Activated CD8-positive, alpha-beta memory T cell treated with anti-CD3 and anti-CD28 coated beads for 48 hours (primary cell): ENCODE data around the gene RASSF7.
"Not testable (repeated sequence)": the region's sequence is repeated elsewhere in the genome, so short reads cannot be mapped to it uniquely, and the experiment has no call there.

Experiments used
- DNase-seq, 3 experiments: peaks; one replicate each; pipeline ENCODE4 v3.0.0-alpha.2; 2020; ENCODE audit warnings: low read depth in 2 of 3, low spot score in 2 of 3

The RASSF7 gene

DNA sequence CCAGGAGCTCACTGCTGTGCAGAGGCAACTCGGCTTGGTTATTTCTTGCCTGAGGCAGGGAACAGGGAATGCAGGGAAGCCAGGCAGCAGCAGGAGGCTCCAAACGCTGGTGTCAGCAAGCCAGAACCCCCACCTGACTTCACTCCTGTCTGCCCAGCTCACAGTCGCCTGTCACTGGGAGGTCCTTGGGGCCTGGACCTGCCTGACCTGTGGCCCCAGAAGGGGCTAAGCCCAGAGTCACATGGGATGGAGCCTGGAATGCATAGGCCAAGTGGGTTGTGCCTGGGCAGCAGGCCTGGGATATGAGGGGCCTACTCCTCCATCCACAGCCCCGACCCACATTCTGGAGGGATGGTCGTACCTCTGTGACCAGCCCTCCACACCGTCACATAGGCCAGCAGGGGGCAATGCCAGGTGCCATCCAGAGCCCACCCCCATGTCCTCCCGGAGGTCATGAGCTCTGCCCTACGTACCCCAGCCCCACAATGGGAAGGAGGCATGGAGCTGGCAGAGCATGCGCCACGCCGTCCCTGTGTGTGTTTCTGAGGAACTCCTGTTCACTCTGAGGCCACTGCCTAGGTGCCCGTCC lies 5.2 kb downstream of the RASSF7 start:
- DNase-seq: no peak

DNA sequence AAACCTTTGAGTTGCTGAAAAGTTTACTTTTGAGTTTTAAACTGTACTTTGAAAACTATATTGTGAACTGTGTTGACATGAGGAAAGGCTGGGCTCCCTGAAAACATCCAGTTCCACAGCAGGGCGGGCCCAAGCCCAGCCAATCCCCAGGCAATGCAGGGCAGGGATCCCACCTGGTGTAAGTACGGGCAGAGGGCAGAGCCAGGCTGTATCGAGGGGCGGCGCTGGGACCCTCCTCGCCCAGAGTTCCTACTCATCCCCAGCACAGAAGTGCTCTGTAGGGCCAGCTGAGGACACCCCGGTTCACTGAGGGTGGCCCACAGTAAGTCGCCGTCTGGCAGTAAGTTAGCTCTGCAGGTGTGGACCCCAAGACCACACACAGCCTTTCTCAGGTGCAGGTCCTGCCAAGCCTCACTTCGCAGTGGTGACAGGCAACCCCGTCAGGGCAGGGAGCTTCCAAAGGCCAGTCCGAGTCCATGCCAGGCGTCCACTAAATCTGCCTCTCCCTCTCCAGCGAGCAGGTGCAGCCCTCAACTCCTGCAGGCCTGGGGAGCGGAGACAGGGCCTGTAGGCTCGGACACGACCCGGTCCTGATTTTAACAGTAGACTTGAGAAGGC lies 6.3 kb downstream of the RASSF7 start:
- DNase-seq: no peak

DNA sequence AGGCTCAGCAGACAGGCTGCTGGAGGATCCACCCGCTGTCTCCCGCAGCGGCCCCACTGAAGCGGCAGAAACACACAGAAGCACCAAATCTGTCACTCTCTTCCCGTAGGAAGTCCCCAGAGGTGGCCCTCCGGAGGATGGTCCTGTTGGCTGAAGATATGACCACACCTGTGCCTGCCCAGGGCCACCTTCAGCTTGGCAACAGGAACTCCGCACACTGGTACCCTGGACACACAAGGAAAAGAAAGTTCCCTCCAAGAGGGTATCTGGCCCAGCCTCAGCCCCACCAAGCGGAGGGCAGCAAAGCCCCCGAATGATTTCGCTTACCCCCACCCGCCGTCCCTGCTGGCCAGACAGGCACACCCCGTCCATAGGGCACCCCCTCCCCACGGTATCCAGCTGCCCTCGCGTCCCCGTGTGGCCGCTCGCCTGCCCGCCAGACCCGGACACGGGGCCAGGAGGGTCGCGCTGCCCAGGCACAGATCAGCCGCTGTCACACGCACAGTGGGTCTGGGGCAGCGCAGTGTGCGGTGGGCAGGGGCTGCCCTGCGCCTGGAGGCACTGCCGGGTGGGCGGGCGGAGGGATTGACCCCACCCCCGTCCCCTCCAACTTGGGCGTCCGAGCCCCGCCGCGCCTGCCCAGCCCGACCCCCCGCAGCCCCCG lies 7.0 kb downstream of the RASSF7 start:
- DNase-seq: no peak

GRCh38 chr11:568306-569157 lies 7.8 kb downstream of the RASSF7 start:
- peak; percentile 78 to 91 (median 80) for DNase-seq

- no peak for DNase-seq
Measured at GRCh38 chr11:569158-569885, 8.6 kb downstream of the RASSF7 start.

DNA sequence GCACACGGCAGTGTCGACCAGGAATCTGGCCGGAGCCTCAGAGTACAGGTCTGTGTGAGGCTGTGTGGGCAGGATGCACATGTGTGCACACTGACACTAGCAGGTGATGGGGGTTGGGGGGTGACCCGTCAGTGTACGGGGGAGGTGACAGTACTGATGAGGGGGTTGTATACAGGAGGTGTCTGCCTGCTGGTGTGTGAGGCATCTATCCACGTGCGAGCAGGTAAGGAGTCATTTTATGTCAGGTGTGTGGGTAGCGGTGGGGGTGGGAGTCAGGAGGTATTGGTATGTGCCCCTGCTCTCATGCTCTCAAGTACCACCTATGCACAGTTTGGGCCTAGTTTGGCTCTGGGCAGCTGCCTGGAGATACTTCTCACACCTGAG lies 11.0 kb downstream of the RASSF7 start:
- no peak for DNase-seq

- no peak for DNase-seq
Measured at GRCh38 chr11:573146-573759, 12.5 kb downstream of the RASSF7 start.

- not testable (repeated sequence) for DNase-seq
Measured at GRCh38 chr11:574031-574570, 13.3 kb downstream of the RASSF7 start.

GRCh38 chr11:574632-575312 lies 14.0 kb downstream of the RASSF7 start:
- no peak for DNase-seq

- peak in 1 of 3 experiments; percentile 58 for DNase-seq
Measured at GRCh38 chr11:575313-575995, 14.7 kb downstream of the RASSF7 start.

GRCh38 chr11:575996-576768 lies 15.4 kb downstream of the RASSF7 start, which contains the start of gene PHRF1:
TSS of gene PHRF1 (plus strand) at chr11:576470. CDS start at chr11:581513, 5,043 bp downstream.
- DNase-seq: peak; percentile 83 to 91 (median 87)

GRCh38 chr11:576811-577610 lies 16.2 kb downstream of the RASSF7 start:
- DNase-seq: no peak

GRCh38 chr11:577611-577894 lies 16.8 kb downstream of the RASSF7 start:
- no peak for DNase-seq

DNA sequence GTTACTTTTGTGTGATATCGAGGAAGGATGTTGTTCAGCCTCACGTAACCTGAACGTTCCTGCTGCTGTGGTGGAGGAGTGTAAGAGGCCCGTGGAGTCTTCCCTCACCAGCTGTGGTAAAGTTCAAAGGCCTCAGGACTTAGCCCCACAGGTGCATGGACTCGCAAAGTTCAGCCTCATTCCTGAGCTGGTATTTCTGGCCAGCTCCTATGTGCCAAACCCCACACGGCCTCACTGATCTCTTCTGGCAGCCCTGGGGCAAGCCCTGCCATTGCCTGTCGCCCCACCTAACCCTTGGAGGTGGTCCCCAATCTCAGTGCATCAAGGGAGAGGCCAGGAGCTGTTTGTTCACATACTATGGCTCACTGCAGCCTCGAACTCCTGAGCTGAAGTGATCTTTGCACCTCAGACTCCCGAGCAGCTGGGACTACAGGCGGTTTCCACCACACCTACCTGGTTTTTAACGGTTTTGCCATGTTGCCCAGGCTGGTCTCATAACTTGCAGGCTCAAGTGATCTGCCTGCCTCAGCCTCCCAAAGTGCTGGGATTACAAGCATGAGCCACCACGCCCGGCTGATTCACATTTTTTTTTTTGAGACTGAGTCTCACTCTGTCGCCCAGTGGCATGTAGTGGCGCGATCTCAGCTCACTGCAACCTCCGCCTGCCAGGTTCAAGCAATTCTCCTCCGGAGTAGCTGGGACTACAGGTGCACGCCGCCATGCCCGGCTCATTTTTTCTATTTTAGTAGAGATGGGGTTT lies 17.7 kb downstream of the RASSF7 start:
- no peak for DNase-seq

GRCh38 chr11:579830-580601 lies 19.2 kb downstream of the RASSF7 start:
- DNase-seq: no peak

- no peak for DNase-seq
Measured at GRCh38 chr11:581342-581741, 20.6 kb downstream of the RASSF7 start.
